Right lobe of liver (tissue), 4 donors: ENCODE data around the gene CDK2AP2.

ENCODE experiments used
- POLR2A ChIP-seq: fragments of 450-650 bp; IDR thresholded peaks from one replicate; pipeline ENCODE4 v1.6.1; 2017; ENCODE audit warnings: antibody characterized with exemption, mild to moderate bottlenecking
- TF ChIP-seq, protein P1 (sequence below), 4 donors: fragments of 200-600 bp in 3 of 4; fragments of 450-650 bp in 1 of 4; IDR thresholded peaks; one replicate each; pipeline versions ENCODE4 v1.5.1 to v1.8.0; 2016 to 2022; ENCODE audit warnings: antibody characterized with exemption in 4 of 4, mild to moderate bottlenecking in 2 of 4
- donor health status: DM: no; HTN: no; CAD: no.
- donor health status: DM: no; HTN: no; CAD: no.
- donor health status: DM: no; HTN: yes; CAD: no.

GRCh38 chr11:67528376-67528775, 20.4 kb upstream of the CDK2AP2 start:
- TF ChIP-seq POLR2A, result no peak
- TF ChIP-seq, protein P1, sequence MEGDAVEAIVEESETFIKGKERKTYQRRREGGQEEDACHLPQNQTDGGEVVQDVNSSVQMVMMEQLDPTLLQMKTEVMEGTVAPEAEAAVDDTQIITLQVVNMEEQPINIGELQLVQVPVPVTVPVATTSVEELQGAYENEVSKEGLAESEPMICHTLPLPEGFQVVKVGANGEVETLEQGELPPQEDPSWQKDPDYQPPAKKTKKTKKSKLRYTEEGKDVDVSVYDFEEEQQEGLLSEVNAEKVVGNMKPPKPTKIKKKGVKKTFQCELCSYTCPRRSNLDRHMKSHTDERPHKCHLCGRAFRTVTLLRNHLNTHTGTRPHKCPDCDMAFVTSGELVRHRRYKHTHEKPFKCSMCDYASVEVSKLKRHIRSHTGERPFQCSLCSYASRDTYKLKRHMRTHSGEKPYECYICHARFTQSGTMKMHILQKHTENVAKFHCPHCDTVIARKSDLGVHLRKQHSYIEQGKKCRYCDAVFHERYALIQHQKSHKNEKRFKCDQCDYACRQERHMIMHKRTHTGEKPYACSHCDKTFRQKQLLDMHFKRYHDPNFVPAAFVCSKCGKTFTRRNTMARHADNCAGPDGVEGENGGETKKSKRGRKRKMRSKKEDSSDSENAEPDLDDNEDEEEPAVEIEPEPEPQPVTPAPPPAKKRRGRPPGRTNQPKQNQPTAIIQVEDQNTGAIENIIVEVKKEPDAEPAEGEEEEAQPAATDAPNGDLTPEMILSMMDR (IDR thresholded peaks at IDR 0.05), result no peak
